Amniotic stem cell (primary cell): ENCODE results near the gene FPGS.

Source experiments
- DNase-seq: peaks from one replicate; lab custom pipeline; 2025; lab: John Stamatoyannopoulos, UW

The FPGS gene

DNA sequence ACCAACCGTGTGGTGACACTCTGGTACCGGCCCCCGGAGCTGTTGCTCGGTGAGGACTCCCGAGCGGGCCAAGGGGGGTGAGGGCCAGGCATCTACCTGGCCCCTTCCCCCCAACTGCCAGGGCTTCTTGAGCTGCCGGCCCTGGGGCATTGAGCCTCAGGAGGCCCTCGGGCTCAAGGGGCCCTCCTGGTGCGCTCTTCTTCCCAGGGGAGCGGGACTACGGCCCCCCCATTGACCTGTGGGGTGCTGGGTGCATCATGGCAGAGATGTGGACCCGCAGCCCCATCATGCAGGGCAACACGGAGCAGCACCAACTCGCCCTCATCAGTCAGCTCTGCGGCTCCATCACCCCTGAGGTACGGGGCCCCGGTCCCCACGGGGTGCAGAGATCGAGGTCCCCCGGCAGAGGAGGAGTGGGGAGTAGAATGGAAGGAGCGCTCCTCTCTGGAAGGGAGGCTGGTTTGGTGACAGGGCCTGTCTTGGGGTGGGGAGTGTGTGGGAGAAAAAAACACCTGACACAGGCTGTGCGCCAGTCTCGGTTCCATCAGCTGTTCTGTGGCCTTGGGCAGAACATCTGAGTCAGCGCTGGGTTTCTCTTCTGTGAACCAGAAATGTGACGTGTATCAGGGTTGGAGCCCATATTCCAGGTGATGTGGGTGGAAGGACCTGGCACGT lies 14.2 kb upstream of the FPGS start:
- DNase-seq, result no peak

DNA sequence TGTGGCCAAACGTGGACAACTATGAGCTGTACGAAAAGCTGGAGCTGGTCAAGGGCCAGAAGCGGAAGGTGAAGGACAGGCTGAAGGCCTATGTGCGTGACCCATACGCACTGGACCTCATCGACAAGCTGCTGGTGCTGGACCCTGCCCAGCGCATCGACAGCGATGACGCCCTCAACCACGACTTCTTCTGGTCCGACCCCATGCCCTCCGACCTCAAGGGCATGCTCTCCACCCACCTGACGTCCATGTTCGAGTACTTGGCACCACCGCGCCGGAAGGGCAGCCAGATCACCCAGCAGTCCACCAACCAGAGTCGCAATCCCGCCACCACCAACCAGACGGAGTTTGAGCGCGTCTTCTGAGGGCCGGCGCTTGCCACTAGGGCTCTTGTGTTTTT lies 13.5 kb upstream of the FPGS start:
- no peak for DNase-seq

DNA sequence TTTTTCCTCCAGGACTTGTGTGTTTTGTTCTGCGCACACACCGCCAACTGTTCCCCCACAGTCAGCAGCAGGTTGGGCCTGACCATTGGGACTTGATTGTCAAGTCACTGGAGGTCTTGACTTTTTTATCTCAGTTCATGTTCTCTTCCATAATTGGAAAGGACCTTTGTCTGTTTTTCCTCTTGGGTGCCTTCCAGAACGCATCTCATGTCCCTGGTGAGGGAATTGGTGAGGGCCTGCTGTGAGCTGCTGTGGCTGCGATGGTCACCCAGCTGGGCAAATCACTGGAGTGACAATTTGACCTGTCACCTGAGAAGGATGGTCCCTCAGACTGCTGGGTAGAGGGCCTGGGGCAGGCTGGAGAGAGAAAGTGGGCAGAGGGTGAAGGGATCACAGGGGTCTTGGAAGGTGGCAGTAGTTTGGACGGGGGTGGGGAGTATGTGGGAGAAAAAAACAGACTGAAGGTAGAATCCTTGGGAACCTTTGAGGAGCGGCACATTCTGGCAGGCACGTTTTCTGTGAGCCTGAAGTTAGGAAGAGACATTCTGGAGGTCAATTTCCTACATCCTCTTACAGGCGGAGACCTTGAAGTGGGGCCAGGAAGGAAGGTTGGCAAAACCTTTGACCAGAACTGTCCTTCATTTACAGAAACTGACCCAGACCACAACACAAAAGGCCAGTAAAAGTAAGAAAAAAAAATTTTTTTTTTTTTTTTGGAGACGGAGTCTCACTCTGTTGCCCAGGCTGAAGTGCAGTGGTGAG lies 12.4 kb upstream of the FPGS start:
- DNase-seq, result no peak

DNA sequence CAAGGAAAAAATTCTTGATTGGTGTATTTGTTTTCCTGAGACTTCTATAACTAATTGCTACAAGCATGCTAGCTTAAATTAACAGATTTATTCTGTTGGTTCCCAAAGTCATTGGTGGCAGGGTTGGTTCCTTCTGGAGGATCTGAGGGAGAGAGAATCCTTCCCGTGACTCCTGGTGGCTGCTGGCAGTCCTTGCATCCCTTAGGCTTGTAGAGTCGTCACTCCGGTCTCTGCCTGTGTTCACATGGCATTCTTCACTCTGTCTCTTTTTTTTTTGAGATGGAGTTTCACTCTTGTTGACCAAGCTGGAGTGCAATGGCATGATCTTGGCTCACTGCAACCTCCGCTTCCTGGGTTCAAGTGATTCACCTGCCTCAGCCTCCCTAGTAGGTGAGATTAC lies 11.6 kb upstream of the FPGS start:
- no peak for DNase-seq

DNA sequence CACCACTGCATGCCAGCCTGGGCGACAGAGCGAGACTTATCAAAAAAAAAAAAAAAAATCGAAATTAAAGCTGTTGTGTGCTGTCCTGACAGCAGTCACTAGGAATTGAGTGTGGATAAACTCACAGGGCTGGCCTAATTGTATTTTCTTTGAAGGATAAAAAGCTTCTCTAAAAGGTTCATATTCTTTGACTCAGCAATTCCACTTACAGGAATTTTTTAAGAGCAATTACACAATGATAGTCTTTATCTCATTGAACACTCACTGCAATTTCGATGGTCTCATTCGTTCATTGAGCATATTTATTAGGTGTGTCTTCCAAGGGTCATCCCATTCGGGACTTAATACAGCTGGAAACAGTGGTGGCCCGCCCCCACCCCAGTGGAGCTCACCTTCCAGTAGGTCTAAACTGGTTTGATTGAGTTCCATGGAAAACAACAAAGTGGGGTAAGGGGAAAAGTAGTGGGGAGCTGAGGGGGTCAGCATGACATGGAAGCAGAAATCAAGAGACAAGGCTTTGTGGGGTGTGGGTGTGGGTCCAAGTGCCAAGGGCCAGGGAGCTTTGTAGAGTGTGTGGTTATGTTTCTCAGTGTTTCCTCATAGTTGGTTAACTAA lies 10.2 kb upstream of the FPGS start:
- no peak for DNase-seq

DNA sequence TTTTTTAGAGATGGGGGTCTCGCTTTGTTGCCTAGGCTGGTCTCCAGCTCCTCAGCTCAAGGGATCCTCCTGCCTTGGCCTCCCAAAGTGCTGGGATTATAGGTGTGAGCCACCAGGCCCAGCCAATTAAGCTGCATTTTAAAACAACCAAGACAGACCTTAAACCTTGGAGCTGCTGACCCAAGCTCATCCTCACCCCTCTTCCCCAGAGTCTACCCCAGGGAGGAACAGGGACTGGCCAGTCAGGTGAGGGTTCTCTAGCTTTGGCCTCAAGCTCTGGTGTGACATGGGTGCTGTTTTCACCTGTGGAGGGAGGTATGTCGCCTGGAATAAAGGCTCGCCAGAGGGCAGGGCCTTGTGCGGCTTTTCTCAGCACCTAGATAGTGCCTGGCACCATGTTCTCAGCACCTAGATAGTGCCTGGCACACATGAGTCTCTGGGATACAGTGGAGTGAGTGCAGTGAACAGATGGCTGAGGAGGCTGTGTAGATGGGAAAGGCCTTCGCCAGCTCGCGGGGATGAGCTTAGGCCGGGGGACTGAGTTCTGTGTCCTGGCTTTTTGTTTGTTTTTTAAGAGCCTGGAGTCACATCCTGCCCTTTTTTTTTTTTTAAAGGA lies 9.5 kb upstream of the FPGS start:
- DNase-seq, result no peak

DNA sequence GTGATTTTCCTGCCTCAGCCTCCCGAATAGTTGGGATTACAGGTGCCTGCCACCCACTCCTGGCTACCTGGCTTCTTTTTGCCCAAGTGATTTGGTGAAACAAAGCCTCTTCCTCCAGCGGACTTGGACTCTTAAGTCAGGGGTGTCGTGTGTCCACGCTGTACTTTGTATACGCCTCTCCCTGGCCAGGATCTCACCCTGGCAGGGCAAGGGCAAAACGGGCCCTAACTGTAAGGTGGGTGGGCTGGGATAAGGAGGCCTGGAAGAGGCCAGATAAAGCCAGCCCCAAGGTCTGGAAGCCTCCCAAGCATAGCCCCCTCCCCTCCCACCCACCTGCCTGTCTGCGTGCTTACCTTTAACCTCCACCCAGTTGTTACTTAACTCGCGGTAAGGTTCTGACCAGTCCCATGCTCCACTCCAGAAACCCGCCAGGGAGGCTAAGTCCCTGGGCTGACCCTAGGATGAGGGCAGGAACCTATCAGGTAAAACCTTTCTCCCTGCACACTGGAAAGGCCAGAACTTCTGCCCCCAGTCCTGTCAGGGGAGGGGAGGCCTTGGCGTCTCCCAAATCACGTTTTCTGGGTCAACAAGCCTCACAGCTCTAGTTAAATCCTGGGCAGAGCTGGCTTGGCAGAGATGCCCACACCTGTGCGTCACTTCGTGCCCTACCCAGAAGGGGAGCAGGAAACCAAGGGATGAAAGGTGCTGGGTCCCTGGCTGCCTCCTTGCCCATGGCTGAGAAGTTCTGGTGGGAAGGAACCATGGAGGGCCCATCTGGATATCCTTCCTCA lies 8.5 kb upstream of the FPGS start:
- DNase-seq, result no peak

DNA sequence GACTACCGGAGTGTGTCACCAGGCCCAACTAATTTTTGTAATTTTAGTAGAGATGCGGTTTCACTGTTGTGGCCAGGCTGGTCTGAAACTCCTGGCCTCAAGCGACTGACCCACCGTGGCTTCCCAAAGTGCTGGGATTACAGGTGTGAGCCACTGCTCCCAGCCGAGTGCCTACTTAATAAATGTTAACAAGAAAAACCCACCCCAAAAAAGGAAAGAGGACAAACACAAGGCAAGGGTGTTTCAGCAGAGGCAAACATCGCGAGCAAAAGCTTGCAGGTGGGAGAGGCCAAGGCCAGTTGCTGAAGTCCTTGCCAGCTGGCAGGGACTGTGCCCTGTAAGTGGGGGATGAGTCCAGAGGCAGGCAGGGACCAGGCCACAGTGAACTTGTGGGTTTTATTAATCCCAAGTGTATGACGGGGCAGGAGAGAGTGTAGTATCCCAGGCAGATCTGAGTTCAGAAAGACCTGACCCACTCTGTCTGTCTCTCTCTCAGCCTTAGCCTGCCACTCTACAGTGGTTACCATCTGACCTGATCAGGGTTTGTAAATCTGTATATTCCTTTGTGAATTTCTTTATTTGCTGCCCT lies 6.4 kb upstream of the FPGS start:
- DNase-seq, result no peak

DNA sequence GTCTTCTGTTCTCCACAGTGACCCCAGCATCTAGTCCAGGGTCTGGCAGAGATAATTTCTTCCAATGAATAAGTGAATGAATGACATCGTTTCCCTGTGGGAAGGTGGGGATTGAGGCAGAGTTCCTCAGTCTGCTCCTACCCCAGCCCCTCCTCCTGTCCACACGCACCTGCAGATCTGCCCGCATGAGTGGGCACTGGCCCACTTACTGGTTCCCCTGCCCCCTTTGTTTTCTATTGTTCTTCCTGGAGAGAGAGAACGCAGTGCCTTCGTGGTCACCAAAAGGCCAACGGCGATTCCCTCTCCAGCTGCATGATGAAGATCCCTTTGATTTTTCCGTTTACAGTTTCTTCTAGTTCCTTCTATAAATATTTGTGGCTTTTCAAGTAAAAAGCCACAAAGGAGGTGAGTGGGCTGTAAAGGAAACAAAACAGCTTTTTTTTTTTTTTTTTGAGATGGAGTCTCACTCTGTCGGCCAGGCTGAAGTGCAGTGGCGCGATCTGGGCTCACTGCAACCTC lies 5.8 kb upstream of the FPGS start:
- no peak for DNase-seq

DNA sequence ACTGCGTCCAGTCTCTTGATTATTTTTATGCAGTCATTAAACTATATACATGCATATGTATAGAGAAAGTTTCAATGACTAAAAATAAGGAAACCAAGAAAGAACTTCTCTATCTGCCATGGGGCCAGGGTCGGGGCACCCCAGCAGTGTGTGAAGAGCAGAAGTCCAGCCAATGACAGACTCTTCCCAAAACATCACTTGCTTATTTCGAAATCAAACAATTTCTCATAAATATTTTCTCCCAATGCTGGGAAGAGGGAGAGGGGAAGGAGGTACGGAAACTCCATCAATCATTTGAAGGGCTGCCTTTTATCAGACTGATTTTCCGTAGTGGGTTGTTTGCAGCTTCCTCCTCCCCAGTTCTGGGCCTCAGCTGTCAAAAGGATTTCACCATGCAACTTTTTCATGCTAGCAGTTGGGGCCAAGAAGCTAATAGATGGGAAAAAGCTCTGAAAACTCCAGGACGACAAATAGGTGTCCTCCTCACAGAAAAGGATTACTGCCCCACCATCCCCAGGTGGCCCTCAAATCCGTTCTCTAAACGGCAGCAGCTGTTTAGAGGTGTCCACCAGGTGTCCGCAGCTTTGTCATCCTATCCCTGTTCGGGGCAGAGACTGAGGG lies 617 bp upstream of the FPGS start:
- no peak for DNase-seq

DNA sequence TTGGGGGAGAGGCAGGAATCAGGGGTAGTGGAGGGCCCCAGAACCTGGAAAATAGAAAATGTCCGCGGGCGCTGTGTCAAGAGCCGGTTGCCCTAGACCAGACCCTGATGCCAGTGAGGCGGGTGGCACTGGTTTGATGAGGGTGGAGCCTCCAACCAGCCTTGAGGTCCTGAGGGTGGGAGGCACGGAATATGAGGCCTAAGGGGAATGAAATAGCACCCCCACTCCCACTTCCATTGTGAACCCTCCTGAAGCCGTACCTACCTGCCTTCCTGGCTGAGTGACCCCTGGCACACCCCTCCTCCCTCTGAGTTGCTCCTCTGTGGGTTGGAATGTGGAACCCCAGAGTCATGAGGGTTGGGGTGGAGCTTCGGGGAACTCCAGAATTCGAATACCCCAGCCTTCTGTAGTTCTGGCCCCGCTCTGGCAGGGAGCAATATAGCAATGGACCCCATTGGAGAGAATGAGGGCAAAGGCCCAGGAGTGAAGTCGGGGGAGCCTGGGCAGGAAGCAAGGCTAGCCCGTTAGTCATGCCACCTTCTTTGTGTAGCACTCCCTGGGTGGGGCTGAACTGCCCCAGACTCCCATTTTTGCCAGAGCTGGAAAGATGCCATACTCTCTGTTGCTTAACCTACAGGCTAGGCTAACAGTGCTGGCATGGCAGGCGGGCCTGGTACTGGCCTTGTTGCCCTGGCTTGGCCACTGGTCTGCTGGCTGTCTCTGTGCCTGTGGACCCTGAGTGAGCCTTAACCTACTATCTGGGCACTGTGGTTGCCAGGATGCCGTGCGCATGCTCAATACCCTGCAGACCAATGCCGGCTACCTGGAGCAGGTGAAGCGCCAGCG lies 1.0 kb downstream of the FPGS start:
- no peak for DNase-seq

DNA sequence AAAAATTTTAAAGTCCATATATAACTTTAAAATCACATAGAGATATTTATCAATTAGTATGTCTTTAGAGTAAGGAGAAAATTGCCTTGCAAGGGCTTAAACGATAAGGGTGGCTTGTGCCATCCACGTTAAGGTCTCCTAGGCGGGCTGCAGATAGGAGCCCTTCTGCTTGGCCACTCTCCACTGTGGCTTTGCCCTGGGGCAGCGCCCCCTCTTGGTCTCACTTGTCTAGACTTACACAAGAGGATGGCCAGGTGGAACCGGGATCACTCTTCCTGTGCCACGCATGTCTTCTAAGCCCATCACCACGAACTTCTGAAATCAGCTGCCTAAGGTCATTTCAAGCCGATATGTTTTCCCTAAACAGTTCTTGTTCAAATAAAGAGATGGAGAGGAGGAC lies 2.9 kb downstream of the FPGS start:
- DNase-seq, result no peak

DNA sequence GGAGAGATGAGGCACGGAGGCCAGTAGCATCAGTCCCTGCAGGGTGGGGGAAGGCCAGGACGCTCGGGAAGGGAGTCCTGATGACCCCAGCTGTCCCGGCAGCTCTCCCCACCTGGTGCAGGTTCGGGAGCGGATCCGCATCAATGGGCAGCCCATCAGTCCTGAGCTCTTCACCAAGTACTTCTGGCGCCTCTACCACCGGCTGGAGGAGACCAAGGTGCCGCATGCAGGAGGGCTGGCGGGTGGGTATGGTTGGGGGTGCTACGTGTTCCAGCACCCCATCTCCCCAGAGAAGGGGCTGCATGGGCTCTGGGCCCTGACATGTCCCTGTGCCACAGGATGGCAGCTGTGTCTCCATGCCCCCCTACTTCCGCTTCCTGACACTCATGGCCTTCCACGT lies 4.2 kb downstream of the FPGS start:
- no peak for DNase-seq

DNA sequence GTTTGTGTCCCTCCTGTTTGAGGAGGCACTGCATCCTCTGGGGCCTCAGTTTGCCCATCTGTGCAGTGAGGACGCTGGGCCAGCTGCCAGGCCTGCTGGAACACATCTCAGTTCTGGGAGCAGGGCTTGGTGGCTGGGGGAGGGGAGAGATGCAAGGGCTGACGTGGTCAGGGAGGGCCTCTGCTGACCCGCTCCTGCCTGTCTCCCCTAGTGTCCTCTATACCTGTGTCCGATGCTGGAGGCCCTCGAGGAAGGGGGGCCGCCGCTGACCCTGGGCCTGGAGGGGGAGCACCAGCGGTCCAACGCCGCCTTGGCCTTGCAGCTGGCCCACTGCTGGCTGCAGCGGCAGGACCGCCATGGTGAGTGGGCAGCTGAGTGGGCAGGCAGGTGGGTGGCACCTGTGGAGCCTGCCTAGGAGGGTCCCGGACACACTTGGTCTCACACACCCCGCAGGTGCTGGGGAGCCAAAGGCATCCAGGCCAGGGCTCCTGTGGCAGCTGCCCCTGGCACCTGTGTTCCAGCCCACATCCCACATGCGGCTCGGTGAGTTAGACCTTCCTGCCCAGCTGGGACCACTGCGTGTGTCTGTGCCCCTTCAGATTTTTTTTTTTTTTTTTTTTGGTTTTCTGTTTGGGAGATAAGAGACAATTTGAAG lies 5.8 kb downstream of the FPGS start:
- no peak for DNase-seq

DNA sequence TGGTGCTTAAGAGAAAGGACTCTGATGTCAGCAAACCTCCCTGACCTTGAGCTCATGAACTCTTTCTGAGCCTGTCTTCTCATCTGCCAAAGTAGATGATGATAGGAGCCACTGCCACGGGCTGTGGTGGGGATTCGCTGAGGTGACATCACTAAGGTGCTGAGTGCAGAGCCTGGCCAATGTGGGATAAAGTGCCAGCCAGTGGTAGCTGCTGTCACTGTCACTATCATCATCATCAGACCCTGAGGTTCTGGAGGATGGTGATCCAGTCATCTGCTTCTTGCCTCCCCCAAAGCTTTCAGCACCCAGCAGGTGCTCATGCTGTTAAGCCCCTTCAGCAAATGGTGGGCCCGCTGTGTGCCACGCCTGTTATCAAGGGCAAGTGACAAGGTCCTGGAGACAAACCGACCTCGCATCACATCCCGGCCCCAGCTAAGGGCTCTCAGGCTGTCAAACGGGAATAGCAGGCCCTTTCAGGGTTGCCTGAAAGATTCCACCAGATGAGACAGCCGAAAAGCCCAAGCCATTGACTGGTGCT lies 6.4 kb downstream of the FPGS start:
- no peak for DNase-seq

DNA sequence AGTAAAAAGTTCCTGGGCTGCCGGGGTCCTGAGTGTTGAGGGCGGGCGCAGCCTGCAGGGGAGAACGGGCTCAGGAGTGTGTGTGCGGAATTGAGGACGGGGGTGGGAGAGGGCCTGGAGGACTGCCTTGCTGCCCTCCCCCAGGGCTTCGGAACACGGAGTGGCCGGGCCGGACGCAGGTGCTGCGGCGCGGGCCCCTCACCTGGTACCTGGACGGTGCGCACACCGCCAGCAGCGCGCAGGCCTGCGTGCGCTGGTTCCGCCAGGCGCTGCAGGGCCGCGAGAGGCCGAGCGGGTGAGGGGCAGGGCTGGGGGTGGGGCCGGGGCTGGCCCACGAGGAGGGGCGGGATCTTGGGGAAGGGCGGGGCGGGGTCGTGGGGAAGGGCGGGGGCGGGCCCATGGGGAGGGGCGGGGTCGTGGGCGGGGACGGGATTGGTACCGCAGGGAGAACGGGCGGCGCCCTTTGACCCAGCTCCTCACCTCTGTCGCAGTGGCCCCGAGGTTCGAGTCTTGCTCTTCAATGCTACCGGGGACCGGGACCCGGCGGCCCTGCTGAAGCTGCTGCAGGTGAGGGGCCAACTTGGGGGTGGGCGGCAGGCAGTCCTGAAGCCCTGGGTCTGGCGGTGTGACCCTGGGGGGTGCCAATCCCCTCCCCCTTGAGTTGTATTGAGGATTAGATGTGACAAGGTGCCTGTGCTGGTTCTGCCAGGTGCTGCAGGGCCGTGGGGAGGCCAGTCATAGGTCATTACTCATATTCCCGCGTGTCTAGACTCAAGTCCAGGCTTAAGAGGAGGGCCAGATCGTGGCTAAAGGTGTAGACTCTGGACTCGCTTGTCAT lies 7.1 kb downstream of the FPGS start:
- no peak for DNase-seq

DNA sequence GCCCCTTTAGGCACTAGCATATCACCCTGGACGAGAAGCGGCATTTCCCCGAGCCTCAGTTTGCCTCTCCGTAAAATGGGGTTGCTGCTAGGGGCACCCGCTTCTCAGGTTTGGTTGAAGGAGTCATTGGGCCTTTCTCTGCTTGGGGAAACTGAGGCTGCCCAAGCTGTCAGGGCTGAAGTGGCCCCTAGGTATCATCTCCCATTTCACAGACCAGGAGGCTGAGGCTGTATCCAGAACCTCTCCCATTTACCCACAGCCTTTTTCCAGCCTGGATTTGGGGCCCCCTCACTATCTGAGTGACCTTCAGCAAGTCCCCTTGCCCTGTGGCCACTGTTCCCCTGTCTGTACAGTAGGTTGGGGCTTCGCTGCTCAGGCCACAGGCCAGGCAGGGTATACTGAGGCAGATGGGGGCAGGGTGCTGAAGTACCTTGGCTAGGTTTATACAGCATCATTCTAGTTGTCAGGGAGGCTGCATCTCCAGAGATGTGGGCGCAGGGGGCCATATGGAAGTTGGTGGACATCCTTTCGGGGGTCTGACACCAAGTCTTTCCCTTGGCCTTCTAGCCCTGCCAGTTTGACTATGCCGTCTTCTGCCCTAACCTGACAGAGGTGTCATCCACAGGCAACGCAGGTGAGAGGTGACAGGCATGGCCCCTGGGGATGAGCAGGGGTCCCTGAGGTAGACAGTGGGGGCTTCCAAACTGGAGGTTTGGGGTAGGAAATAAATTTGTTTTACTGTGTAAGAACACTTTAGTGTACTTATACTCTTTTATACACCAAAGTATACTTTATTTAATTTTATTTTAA lies 7.9 kb downstream of the FPGS start:
- no peak for DNase-seq

DNA sequence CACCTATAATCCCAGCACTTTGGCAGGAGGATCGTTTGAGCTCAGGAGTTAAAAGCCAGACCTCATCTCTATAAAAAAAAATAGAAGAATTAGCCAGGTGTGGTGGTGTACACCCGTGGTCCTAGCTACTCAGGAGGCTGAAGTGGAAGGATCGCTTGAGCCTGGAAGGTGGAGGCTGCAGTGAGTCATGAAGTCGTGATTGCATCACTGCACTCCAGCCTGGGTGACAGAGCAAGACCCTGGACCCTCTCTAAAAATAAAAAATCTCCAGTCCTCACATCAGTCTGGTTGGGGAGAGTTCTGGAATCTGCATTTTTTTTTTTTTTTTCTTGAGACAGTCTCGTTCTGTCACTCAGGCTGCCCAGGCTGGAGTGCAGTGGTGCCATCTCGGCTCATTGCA lies 9.3 kb downstream of the FPGS start:
- no peak for DNase-seq
